PC-9 (cell line): Measurements from ENCODE around the gene PGPEP1. TPM values are rescaled to one million over a fixed set of nuclear protein-coding genes. Genes with fewer than 3 reads are reported as not detected.

Experiments
- BruUV-seq: library from RNA; stranded (reverse); fragments of 400-500 nt; replicated peaks from 2 replicates; lab custom pipeline; 2021; lab: Mats Ljungman, UMichigan
- CTCF ChIA-PET: fragments of 300-600 bp; sonication (Branson Sonifier 250); formaldehyde crosslinking; loops from one replicate; lab custom pipeline; 2022; ENCODE audit warnings: antibody characterized with exemption; lab: Charles Lee
- POLR2A ChIA-PET: fragments of 300-600 bp; sonication (Branson Sonifier 250); formaldehyde crosslinking; loops from one replicate; lab custom pipeline; 2022; ENCODE audit warnings: antibody characterized with exemption; ENCODE audit not compliant: unreplicated experiment; lab: Charles Lee
- DNase-seq, 2 experiments: peaks; one replicate each; pipeline versions ENCODE4 v3.0.0 to v3.0.0-alpha.2; 2015 to 2022; ENCODE audit warnings: mixed read lengths in 1 of 2
- H2AFZ ChIP-seq: fragments of 200-600 bp; sonication (generic); 2 replicates; pipeline ENCODE4 v1.8.1; 2017; ENCODE audit warnings: antibody characterized with exemption
- H3F3A ChIP-seq: fragments of 200-600 bp; sonication (generic); 2 replicates; pipeline ENCODE4 v1.8.1; 2017; ENCODE audit warnings: antibody characterized with exemption, mild to moderate bottlenecking, low read depth; ENCODE audit not compliant: insufficient read depth
- H3K27ac ChIP-seq: fragments of 200-600 bp; sonication (generic); 2 replicates; pipeline ENCODE4 v1.6.1; 2016; ENCODE audit warnings: mixed run types
- H3K27me3 ChIP-seq: fragments of 200-600 bp; sonication (generic); 2 replicates; pipeline ENCODE4 v1.6.1; 2016; ENCODE audit warnings: low read depth, mixed run types; ENCODE audit not compliant: insufficient read depth
- H3K36me3 ChIP-seq: fragments of 200-600 bp; sonication (generic); 2 replicates; pipeline ENCODE4 v1.6.1; 2016; ENCODE audit warnings: low read depth, mixed run types
- H3K4me1 ChIP-seq: fragments of 200-600 bp; sonication (generic); replicated peaks from 2 replicates; pipeline ENCODE4 v1.6.1; 2016; ENCODE audit warnings: mixed run types; ENCODE audit not compliant: insufficient read depth
- H3K4me2 ChIP-seq: fragments of 200-600 bp; sonication (generic); 2 replicates; pipeline ENCODE4 v1.6.1; 2017; ENCODE audit warnings: mixed run types
- H3K4me3 ChIP-seq: fragments of 200-600 bp; sonication (generic); 2 replicates; pipeline ENCODE4 v1.6.1; 2016; ENCODE audit warnings: mixed run types
- H3K79me2 ChIP-seq: fragments of 200-600 bp; sonication (generic); 2 replicates; pipeline ENCODE4 v1.6.1; 2017; ENCODE audit warnings: low read depth, mixed run types
- H3K9me2 ChIP-seq: fragments of 200-600 bp; sonication (generic); 2 replicates; pipeline ENCODE4 v1.8.1; 2017; ENCODE audit warnings: mild to moderate bottlenecking; ENCODE audit not compliant: insufficient read depth
- H3K9me3 ChIP-seq: fragments of 200-600 bp; sonication (generic); 2 replicates; pipeline ENCODE4 v1.8.1; 2016; ENCODE audit warnings: low read depth; ENCODE audit not compliant: insufficient read depth
- H4K20me1 ChIP-seq: fragments of 200-600 bp; sonication (generic); 2 replicates; pipeline ENCODE4 v1.8.1; 2017; ENCODE audit not compliant: insufficient read depth
- CTCF ChIP-seq: fragments of 200-600 bp; sonication (generic); conservative IDR thresholded peaks from 2 replicates; pipeline ENCODE4 v1.6.1; 2017; ENCODE audit warnings: mixed run types, antibody characterized with exemption, mild to moderate bottlenecking, moderate library complexity
- EZH2 ChIP-seq: fragments of 200-600 bp; sonication (generic); IDR thresholded peaks from 2 replicates; pipeline ENCODE4 v1.8.0; 2017; ENCODE audit warnings: antibody characterized with exemption, low read depth
- intact Hi-C: fragments of 100-400 bp; cut with micrococcal nuclease; formaldehyde crosslinking; loops from one replicate; pipeline ENCODE4 v1.10.0; 2022; ENCODE audit not compliant: unreplicated experiment
- total RNA-seq: library from RNA; stranded (reverse); gene quantifications from 2 replicates; pipeline ENCODE4 v1.2.3, GENCODE V29; 2021

PGPEP1 gene
- total RNA-seq, 1 experiment from 2014 or later: 53.6 TPM

- ChIA-PET POLR2A (interaction anchor here (1.0 kb wide), 1 partner anchor 37 kb away, joined by 9 read pairs; the partner anchor contains the start of gene JUND), CTCF (no interaction called here)
- TF ChIP-seq EZH2 (no peak), CTCF (no peak)
- no peaks in the 10 kb centered on the region for H3K9me3 ChIP-seq
- peaks cover 24% of the 10 kb centered on the region for H3K4me1 ChIP-seq
- no peak for DNase-seq
- no peaks in the 10 kb centered on the region for H3K9me2 ChIP-seq
- no peak overlapping the region for H3K4me2 ChIP-seq
- H3K27ac ChIP-seq: no peak overlapping the region; the same call in 1 of the 2 replicates
- peaks cover 68% of the 10 kb centered on the region for H3K79me2 ChIP-seq
- no peak overlapping the region for H3K4me3 ChIP-seq
- peaks cover 5% of the 10 kb centered on the region; the same call in 1 of the 2 replicates for H4K20me1 ChIP-seq
- H2AFZ ChIP-seq: no peak overlapping the region
- H3K27me3 ChIP-seq: no peaks in the 10 kb centered on the region
- BruUV-seq: no TSS peak
- H3F3A ChIP-seq: peaks cover 23% of the 10 kb centered on the region; the same call in 1 of the 2 replicates
- peaks cover 7% of the 10 kb centered on the region; the same call in 1 of the 2 replicates for H3K36me3 ChIP-seq
- intact Hi-C loops: no loop called here
These were observed 22.2 kb upstream of the PGPEP1 start for GRCh38 chr19:18317961-18318800.

- Histone ChIP-seq H3K27me3 (no peaks in the 10 kb centered on the region), H3K36me3 (peaks cover under 1% of the 10 kb centered on the region; the same call in 1 of the 2 replicates), H3K4me1 (peaks cover 37% of the 10 kb centered on the region), H3F3A (peaks cover 36% of the 10 kb centered on the region; the same call in 1 of the 2 replicates), H3K4me3 (no peak overlapping the region), H2AFZ (no peak overlapping the region), H4K20me1 (no peaks in the 10 kb centered on the region; the same call in 1 of the 2 replicates), H3K9me2 (no peaks in the 10 kb centered on the region), H3K9me3 (no peaks in the 10 kb centered on the region), H3K79me2 (peaks cover 59% of the 10 kb centered on the region), H3K27ac (no peak overlapping the region), H3K4me2 (no peak overlapping the region)
- intact Hi-C loops: no loop called here
- no TSS peak for BruUV-seq
- TF ChIP-seq CTCF (no peak), EZH2 (no peak)
- ChIA-PET POLR2A (no interaction called here), CTCF (no interaction called here)
- DNase-seq: no peak
These were observed 20.7 kb upstream of the PGPEP1 start for GRCh38 chr19:18319591-18320135.

GRCh38 chr19:18320865-18321733 is 19.3 kb upstream of the PGPEP1 start:
- POLR2A ChIA-PET: interaction anchor here (1.3 kb wide), 1 partner anchor 40 kb away, joined by 6 read pairs; the partner anchor contains the start of gene JUND
- Histone ChIP-seq H3K27me3 (no peaks in the 10 kb centered on the region), H3K4me1 (peaks cover 37% of the 10 kb centered on the region), H3F3A (peaks cover 29% of the 10 kb centered on the region; the same call in 1 of the 2 replicates), H3K27ac (no peak overlapping the region), H3K4me2 (peak overlapping the region; percentile 86), H3K4me3 (peak overlapping the region; percentile 76; the same call in 1 of the 2 replicates), H3K9me2 (no peaks in the 10 kb centered on the region), H2AFZ (no peak overlapping the region), H4K20me1 (no peaks in the 10 kb centered on the region; the same call in 1 of the 2 replicates), H3K36me3 (no peaks in the 10 kb centered on the region; the same call in 1 of the 2 replicates), H3K9me3 (no peaks in the 10 kb centered on the region), H3K79me2 (peaks cover 59% of the 10 kb centered on the region)
- intact Hi-C loops: no loop called here
- BruUV-seq: no TSS peak
- TF ChIP-seq EZH2 (no peak), CTCF (no peak)
- no peak for DNase-seq
- CTCF ChIA-PET: interaction anchor here (0.6 to 1.1 kb wide), 5 partner anchors 12 to 128 kb away, joined by 3 to 5 read pairs (median 3); partner anchors contain the start of gene MPV17L2
